22Rv1 (cell line): Measurements from ENCODE around the gene ITGB3.

Experiments
- H3K27ac ChIP-seq: fragments of 450-650 bp; 2 replicates; pipeline ENCODE4 v1.5.1; 2017
- CTCF ChIP-seq: fragments of 450-650 bp; IDR thresholded peaks from 2 replicates; pipeline ENCODE4 v1.5.1; 2017; ENCODE audit warnings: mild to moderate bottlenecking
- ZFX ChIP-seq: fragments of 450-650 bp; IDR thresholded peaks from 2 replicates; pipeline ENCODE4 v1.6.1; 2017; ENCODE audit warnings: antibody characterized with exemption, borderline replicate concordance

Gene ITGB3

GRCh38 chr17:47318197-47318918 lies 64.7 kb downstream of the ITGB3 start:
- no peak overlapping the region for H3K27ac ChIP-seq
- TF ChIP-seq ZFX: no peak

- TF ChIP-seq ZFX (no peak), CTCF (no peak)
Measured at GRCh38 chr17:47320879-47321502, 67.4 kb downstream of the ITGB3 start.

GRCh38 chr17:47323382-47324223 lies 70.0 kb downstream of the ITGB3 start, which contains the start of gene EFCAB13:
Gene EFCAB13, plus strand, starts transcription at chr17:47323955. Its CDS starts 4,399 bp downstream, at chr17:47328354.
- TF ChIP-seq ZFX (no peak), CTCF (peak; percentile 51)
- peak within 1 kb of the TSS; percentile 80 for H3K27ac ChIP-seq

More at GRCh38 chr17:47320879-47321502, 67.4 kb downstream of the ITGB3 start:
- no peak overlapping the region for H3K27ac ChIP-seq

- peak overlapping the region; percentile 80 for H3K27ac ChIP-seq
- TF ChIP-seq ZFX (no peak), CTCF (no peak)
Measured at GRCh38 chr17:47324224-47325020, 70.8 kb downstream of the ITGB3 start.

GRCh38 chr17:47325176-47325575 lies 71.5 kb downstream of the ITGB3 start:
- TF ChIP-seq CTCF: no peak
- no peak for TF ChIP-seq ZFX

GRCh38 chr17:47330548-47330947 lies 76.9 kb downstream of the ITGB3 start:
- TF ChIP-seq CTCF: no peak
- TF ChIP-seq ZFX: no peak
- H3K27ac ChIP-seq: no peak overlapping the region

More at GRCh38 chr17:47325176-47325575, 71.5 kb downstream of the ITGB3 start:
- H3K27ac ChIP-seq: no peak overlapping the region

- TF ChIP-seq CTCF (no peak), ZFX (no peak)
- no peak overlapping the region for H3K27ac ChIP-seq
Measured at GRCh38 chr17:47332287-47332686, 78.7 kb downstream of the ITGB3 start.
